Measurements from ENCODE around the gene TPSG1. TPM values are rescaled to one million over a fixed set of nuclear protein-coding genes. Genes with fewer than 3 reads are reported as not detected.
"Not testable (repeated sequence)": the region's sequence is repeated elsewhere in the genome, so short reads cannot be mapped to it uniquely, and the experiment has no call there.

The TPSG1 gene
- total and polyA plus RNA-seq, 2 experiments from 2014 or later = 0.81 TPM; not detected in 1

DNA sequence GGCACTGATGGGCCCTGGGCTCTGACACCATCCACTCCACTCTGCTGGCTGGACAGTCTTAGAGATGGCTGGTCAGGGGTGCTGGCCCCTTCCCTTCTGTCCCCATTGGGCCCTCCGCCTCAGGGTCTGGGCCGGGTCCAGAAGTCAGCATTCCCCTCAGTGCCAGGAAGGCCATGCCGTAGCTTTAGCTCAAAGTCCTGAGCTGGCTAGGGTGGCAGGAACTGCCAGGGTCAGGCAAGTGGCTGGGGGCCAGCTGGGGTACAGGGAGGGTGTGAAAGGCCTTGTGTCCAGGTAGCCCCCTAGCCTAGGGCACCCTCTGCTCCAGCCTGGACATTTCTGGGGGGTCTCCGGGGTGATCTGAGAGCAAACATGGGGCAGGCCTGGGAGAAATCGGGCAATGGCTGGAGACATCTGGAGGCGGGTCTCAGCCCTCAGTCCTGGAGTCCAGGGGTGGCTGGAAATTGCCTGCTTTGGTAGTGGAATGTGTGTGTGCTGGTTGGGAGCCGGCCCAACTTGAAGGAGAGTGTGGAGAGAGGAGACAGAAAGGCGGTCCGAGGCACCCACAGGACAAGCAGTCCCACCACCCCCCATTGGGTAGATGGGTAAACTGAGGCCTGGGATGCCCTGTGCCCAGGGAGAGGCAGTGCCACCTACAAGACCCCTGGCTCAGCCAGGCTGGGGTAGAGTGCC lies 32.5 kb downstream of the TPSG1 start (continued):
- TF ChIP-seq, protein P1, sequence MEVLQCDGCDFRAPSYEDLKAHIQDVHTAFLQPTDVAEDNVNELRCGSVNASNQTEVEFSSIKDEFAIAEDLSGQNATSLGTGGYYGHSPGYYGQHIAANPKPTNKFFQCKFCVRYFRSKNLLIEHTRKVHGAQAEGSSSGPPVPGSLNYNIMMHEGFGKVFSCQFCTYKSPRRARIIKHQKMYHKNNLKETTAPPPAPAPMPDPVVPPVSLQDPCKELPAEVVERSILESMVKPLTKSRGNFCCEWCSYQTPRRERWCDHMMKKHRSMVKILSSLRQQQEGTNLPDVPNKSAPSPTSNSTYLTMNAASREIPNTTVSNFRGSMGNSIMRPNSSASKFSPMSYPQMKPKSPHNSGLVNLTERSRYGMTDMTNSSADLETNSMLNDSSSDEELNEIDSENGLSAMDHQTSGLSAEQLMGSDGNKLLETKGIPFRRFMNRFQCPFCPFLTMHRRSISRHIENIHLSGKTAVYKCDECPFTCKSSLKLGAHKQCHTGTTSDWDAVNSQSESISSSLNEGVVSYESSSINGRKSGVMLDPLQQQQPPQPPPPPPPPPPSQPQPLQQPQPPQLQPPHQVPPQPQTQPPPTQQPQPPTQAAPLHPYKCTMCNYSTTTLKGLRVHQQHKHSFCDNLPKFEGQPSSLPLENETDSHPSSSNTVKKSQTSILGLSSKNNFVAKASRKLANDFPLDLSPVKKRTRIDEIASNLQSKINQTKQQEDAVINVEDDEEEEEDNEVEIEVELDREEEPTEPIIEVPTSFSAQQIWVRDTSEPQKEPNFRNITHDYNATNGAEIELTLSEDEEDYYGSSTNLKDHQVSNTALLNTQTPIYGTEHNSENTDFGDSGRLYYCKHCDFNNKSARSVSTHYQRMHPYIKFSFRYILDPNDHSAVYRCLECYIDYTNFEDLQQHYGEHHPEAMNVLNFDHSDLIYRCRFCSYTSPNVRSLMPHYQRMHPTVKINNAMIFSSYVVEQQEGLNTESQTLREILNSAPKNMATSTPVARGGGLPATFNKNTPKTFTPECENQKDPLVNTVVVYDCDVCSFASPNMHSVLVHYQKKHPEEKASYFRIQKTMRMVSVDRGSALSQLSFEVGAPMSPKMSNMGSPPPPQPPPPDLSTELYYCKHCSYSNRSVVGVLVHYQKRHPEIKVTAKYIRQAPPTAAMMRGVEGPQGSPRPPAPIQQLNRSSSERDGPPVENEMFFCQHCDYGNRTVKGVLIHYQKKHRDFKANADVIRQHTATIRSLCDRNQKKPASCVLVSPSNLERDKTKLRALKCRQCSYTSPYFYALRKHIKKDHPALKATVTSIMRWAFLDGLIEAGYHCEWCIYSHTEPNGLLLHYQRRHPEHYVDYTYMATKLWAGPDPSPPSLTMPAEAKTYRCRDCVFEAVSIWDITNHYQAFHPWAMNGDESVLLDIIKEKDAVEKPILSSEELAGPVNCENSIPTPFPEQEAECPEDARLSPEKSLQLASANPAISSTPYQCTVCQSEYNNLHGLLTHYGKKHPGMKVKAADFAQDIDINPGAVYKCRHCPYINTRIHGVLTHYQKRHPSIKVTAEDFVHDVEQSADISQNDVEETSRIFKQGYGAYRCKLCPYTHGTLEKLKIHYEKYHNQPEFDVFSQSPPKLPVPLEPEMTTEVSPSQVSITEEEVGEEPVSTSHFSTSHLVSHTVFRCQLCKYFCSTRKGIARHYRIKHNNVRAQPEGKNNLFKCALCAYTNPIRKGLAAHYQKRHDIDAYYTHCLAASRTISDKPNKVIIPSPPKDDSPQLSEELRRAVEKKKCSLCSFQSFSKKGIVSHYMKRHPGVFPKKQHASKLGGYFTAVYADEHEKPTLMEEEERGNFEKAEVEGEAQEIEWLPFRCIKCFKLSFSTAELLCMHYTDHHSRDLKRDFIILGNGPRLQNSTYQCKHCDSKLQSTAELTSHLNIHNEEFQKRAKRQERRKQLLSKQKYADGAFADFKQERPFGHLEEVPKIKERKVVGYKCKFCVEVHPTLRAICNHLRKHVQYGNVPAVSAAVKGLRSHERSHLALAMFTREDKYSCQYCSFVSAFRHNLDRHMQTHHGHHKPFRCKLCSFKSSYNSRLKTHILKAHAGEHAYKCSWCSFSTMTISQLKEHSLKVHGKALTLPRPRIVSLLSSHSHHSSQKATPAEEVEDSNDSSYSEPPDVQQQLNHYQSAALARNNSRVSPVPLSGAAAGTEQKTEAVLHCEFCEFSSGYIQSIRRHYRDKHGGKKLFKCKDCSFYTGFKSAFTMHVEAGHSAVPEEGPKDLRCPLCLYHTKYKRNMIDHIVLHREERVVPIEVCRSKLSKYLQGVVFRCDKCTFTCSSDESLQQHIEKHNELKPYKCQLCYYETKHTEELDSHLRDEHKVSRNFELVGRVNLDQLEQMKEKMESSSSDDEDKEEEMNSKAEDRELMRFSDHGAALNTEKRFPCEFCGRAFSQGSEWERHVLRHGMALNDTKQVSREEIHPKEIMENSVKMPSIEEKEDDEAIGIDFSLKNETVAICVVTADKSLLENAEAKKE (CRISPR knock-in tag; IDR thresholded peaks at IDR 0.05) = no peak
- no peak for TF ChIP-seq POLR2AphosphoS5 (IDR thresholded peaks at IDR 0.05; ENCODE audit: low read depth)

DNA sequence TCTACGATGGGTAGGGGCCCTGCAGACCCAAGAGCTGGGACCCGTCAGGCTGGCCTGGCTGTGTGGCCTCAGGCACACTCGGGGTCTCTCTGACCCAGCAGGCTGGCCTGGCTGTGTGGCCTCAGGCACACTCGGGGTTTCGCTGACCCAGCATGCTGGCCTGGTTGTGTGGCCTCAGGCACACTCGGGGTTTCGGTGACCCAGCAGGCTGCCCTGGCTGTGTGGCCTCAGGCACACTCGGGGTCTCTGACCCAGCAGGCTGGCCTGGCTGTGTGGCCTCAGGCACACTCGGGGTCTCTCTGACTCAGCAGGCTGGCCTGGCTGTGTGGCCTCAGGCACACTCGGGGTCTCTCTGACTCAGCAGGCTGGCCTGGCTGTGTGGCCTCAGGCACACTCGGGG lies 34.3 kb downstream of the TPSG1 start:
- not testable (repeated sequence) for H3K9me3 Mint-ChIP-seq; H3K4me3 Mint-ChIP-seq; H4K20me1 ChIP-seq (replicated peaks; ENCODE audit: insufficient read depth); DNase-seq (ENCODE audit: low spot score); H3K4me3 ChIP-seq; H3K36me3 Mint-ChIP-seq (ENCODE audit: low read depth); H3K36me3 ChIP-seq (ENCODE audit: insufficient read depth); H3K4me1 ChIP-seq (ENCODE audit: insufficient read depth); ATAC-seq; H3F3A ChIP-seq (replicated peaks; ENCODE audit: low read depth); H3K79me2 ChIP-seq (replicated peaks; ENCODE audit: insufficient read depth); H3K27me3 ChIP-seq (ENCODE audit: insufficient read depth); H3K9me2 ChIP-seq (ENCODE audit: insufficient read depth); H3K4me2 ChIP-seq; H3K4me1 Mint-ChIP-seq; H2AFZ ChIP-seq; H3K27me3 Mint-ChIP-seq (ENCODE audit: insufficient read depth, low read depth, poor library complexity); H3K27ac ChIP-seq (ENCODE audit: low read depth); H3K27ac Mint-ChIP-seq

DNA sequence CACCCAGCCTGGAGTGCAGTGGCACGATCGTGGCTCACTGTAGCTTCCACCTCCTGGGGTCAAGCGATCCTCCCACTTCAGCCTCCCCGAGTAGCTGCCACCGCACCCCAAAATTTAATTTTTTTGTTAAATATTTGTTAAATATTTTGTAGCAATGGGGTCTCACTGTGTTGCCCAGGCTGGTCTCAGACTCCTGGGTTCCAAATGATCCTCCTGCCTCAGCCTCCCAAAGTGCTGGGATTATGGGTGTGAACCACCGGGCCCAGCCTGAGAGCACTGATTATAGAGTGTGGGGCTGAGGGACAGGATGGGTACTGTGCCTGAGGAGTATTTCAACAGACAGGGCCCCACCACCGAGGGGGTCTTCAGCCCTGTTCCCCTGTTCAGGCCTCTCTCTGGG lies 35.6 kb downstream of the TPSG1 start:
- Mint-ChIP-seq H3K9me3 (no peaks in the 10 kb centered on the region), H3K27ac (no peak overlapping the region), H3K4me1 (peaks cover 3% of the 10 kb centered on the region; the same call in 1 of the 3 replicates), H3K36me3 (ENCODE audit: low read depth) (no peaks in the 10 kb centered on the region), H3K27me3 (ENCODE audit: insufficient read depth, low read depth, poor library complexity) (peaks cover 9% of the 10 kb centered on the region), H3K4me3 (no peak overlapping the region)
- no peak for DNase-seq (ENCODE audit: low spot score)
- H3K27me3 ChIP-seq (ENCODE audit: insufficient read depth) = no peaks in the 10 kb centered on the region
- peaks cover 4% of the 10 kb centered on the region; the same call in 1 of the 2 replicates for H4K20me1 ChIP-seq (replicated peaks; ENCODE audit: insufficient read depth)
- no peaks in the 10 kb centered on the region for H3K36me3 ChIP-seq (ENCODE audit: insufficient read depth)
- H3K4me2 ChIP-seq = no peak overlapping the region
- ATAC-seq = no peak
- no peaks in the 10 kb centered on the region for H3F3A ChIP-seq (replicated peaks; ENCODE audit: low read depth)
- no peaks in the 10 kb centered on the region for H3K4me1 ChIP-seq (ENCODE audit: insufficient read depth)
- no peaks in the 10 kb centered on the region; the same call in 1 of the 2 replicates for H3K79me2 ChIP-seq (replicated peaks; ENCODE audit: insufficient read depth)
- H3K4me3 ChIP-seq = no peak overlapping the region
- H3K9me2 ChIP-seq (ENCODE audit: insufficient read depth) = no peaks in the 10 kb centered on the region
- H3K27ac ChIP-seq (ENCODE audit: low read depth) = no peak overlapping the region
- H2AFZ ChIP-seq = no peak overlapping the region
- TF ChIP-seq, protein P2, sequence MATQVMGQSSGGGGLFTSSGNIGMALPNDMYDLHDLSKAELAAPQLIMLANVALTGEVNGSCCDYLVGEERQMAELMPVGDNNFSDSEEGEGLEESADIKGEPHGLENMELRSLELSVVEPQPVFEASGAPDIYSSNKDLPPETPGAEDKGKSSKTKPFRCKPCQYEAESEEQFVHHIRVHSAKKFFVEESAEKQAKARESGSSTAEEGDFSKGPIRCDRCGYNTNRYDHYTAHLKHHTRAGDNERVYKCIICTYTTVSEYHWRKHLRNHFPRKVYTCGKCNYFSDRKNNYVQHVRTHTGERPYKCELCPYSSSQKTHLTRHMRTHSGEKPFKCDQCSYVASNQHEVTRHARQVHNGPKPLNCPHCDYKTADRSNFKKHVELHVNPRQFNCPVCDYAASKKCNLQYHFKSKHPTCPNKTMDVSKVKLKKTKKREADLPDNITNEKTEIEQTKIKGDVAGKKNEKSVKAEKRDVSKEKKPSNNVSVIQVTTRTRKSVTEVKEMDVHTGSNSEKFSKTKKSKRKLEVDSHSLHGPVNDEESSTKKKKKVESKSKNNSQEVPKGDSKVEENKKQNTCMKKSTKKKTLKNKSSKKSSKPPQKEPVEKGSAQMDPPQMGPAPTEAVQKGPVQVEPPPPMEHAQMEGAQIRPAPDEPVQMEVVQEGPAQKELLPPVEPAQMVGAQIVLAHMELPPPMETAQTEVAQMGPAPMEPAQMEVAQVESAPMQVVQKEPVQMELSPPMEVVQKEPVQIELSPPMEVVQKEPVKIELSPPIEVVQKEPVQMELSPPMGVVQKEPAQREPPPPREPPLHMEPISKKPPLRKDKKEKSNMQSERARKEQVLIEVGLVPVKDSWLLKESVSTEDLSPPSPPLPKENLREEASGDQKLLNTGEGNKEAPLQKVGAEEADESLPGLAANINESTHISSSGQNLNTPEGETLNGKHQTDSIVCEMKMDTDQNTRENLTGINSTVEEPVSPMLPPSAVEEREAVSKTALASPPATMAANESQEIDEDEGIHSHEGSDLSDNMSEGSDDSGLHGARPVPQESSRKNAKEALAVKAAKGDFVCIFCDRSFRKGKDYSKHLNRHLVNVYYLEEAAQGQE (IDR thresholded peaks at IDR 0.05; ENCODE audit: unreplicated experiment) = no peak
- TF ChIP-seq, protein P3, sequence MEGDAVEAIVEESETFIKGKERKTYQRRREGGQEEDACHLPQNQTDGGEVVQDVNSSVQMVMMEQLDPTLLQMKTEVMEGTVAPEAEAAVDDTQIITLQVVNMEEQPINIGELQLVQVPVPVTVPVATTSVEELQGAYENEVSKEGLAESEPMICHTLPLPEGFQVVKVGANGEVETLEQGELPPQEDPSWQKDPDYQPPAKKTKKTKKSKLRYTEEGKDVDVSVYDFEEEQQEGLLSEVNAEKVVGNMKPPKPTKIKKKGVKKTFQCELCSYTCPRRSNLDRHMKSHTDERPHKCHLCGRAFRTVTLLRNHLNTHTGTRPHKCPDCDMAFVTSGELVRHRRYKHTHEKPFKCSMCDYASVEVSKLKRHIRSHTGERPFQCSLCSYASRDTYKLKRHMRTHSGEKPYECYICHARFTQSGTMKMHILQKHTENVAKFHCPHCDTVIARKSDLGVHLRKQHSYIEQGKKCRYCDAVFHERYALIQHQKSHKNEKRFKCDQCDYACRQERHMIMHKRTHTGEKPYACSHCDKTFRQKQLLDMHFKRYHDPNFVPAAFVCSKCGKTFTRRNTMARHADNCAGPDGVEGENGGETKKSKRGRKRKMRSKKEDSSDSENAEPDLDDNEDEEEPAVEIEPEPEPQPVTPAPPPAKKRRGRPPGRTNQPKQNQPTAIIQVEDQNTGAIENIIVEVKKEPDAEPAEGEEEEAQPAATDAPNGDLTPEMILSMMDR (conservative IDR thresholded peaks at IDR 0.05; ENCODE audit: low read depth in 2 of 2) = no peak

Measured in GM23338 (cell line).